ENCODE measurements around the gene ADGRV1. TPM values are rescaled to one million over a fixed set of nuclear protein-coding genes. Genes with fewer than 3 reads are reported as not detected.
"Not testable (repeated sequence)": the region's sequence is repeated elsewhere in the genome, so short reads cannot be mapped to it uniquely, and the experiment has no call there.

The ADGRV1 gene
- total and polyA plus RNA-seq, 4 donors, result 0.36 to 0.64 (median 0.50) TPM

DNA sequence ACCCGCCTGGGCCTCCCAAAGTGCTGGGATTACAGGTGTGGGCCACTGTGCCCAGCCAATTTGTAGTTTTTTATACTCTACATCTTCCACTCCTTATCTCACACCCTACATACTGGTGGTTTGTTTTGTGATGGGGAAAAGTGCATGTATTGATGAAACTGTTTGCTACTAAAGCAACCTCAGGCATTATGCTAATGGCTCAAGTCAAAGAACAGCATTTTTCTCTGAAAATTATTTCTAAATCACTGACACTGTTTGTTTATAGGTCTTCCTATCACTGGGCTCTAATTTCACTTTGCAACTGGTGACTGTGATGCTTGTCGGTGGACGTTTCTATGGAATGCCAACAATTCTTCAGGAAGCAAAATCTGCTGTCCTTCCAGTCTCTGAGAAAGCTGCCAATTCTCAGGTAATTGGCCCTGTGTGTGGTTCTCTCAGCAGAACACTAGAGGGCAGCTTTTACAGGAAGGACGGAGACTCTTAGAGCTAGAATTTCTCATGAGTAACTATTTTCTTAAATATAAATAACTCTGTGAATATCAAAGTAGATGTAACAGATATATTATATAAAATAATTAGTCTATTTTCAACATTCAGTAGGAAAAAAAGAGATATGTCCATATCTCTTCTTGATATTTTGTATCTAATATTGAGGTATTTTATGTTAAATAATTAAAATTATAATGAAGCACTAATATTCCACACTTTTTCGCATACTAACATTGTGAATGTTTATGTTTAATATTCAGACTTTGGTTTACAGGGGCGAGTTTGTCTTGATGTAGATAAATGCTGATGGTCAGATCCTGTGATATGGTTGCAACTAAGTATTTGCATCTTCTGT is 244.1 kb downstream of the ADGRV1 start:
- Histone ChIP-seq H3K36me3 (ENCODE audit: control insufficient read depth in 1 of 2, insufficient read depth in 2 of 2, low read length in 1 of 2) (no peaks in the 10 kb centered on the region), H3K4me3 (ENCODE audit: low read length in 2 of 2) (no peak overlapping the region), H3K9me3 (ENCODE audit: control insufficient read depth, low read length) (no peaks in the 10 kb centered on the region), H3K4me1 (ENCODE audit: control insufficient read depth in 1 of 2, insufficient read depth in 2 of 2, low read length in 2 of 2) (no peaks in the 10 kb centered on the region), H3K27ac (ENCODE audit: low read depth in 1 of 2, low read length in 2 of 2) (no peak overlapping the region), H3K27me3 (ENCODE audit: control insufficient read depth in 1 of 2, insufficient read depth in 2 of 2, low read length in 1 of 2) (no peaks in the 10 kb centered on the region)
- 34 to 35% methylated on average over 6 of the region's 6 CpGs for WGBS, 2 donors
- intact Hi-C loops (cut with DNase I), result no loop called here
- ATAC-seq (ENCODE audit: low FRiP score) (no peak), DNase-seq (no peak)

DNA sequence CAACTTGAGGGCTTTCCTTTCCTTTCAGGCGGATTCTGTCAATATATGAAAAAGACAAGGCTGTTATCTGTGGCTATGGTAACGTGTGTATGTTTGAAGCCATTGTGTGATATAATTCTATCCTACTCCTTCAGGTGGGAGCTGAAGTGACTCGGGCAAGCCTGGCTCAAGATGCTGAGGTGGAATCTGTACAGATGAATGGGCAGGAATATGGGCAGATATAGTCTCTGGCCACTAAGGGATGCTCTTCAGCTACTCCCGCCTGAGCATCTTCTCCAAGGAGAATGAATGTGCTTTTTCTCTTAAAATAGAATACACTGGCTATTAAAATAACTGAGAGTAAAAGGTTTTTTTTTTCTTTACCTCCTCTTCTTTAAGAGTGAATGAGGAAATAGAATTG is 244.8 kb downstream of the ADGRV1 start:
- Histone ChIP-seq H3K27ac (ENCODE audit: low read depth in 1 of 2, low read length in 2 of 2) (no peak overlapping the region), H3K4me1 (ENCODE audit: control insufficient read depth in 1 of 2, insufficient read depth in 2 of 2, low read length in 2 of 2) (no peaks in the 10 kb centered on the region), H3K4me3 (ENCODE audit: low read length in 2 of 2) (no peak overlapping the region), H3K27me3 (ENCODE audit: control insufficient read depth in 1 of 2, insufficient read depth in 2 of 2, low read length in 1 of 2) (no peaks in the 10 kb centered on the region), H3K9me3 (ENCODE audit: control insufficient read depth, low read length) (no peaks in the 10 kb centered on the region), H3K36me3 (ENCODE audit: control insufficient read depth in 1 of 2, insufficient read depth in 2 of 2, low read length in 1 of 2) (no peaks in the 10 kb centered on the region)
- 66 to 74% methylated on average over 4 of the region's 4 CpGs for WGBS, 2 donors
- intact Hi-C loops (cut with DNase I), result no loop called here
- ATAC-seq (ENCODE audit: low FRiP score), result no peak
- DNase-seq, result no peak

DNA sequence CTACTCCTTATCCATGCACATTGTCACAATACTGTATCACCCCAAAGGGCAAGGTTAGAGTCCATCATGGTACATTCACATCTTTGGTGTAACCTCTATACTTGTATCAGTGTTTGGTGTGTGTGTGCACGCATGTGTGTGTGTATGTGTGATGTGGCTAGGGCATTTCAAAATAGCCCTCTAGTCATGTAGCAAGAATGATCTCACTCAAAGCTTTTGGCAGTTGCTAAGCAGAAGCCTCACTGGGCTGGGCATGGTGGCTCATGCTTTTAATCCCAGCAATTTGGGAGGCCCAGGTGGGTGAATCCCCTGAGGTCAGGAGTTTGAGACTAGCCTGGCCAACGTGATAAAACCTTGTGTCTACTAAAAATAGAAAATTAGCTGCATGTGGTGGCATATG is 245.3 kb downstream of the ADGRV1 start:
- Histone ChIP-seq H3K36me3 (ENCODE audit: control insufficient read depth in 1 of 2, insufficient read depth in 2 of 2, low read length in 1 of 2) (no peaks in the 10 kb centered on the region), H3K9me3 (ENCODE audit: control insufficient read depth, low read length) (no peaks in the 10 kb centered on the region), H3K4me3 (ENCODE audit: low read length in 2 of 2) (no peak overlapping the region), H3K27ac (ENCODE audit: low read depth in 1 of 2, low read length in 2 of 2) (no peak overlapping the region), H3K27me3 (ENCODE audit: control insufficient read depth in 1 of 2, insufficient read depth in 2 of 2, low read length in 1 of 2) (no peaks in the 10 kb centered on the region), H3K4me1 (ENCODE audit: control insufficient read depth in 1 of 2, insufficient read depth in 2 of 2, low read length in 2 of 2) (no peaks in the 10 kb centered on the region)
- ATAC-seq (ENCODE audit: low FRiP score), result no peak
- intact Hi-C loops (cut with DNase I), result no loop called here
- no peak for DNase-seq
- WGBS, 2 donors, result 47 to 50% methylated on average over 2 of the region's 2 CpGs

DNA sequence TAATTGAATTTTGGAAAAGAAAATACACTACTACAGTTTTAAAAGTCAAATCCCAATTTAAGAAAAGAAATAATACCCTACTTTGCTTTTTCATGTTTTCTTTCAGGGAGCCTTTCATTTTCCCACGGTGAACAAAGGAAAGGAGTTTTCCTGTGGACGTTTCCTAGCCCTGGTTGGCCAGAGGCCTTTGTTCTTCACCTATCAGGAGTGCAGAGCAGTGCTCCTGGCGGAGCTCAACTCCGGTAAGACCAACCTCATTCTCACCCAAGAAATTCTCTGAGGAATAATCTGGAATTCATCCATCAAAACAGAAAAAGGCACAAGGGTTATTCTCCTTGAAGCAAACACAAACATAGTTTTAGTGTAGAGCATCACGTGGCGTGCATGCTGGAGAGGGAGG is 248.9 kb downstream of the ADGRV1 start:
- Histone ChIP-seq H3K9me3 (ENCODE audit: control insufficient read depth, low read length) (no peaks in the 10 kb centered on the region), H3K27me3 (ENCODE audit: control insufficient read depth in 1 of 2, insufficient read depth in 2 of 2, low read length in 1 of 2) (no peaks in the 10 kb centered on the region), H3K36me3 (ENCODE audit: control insufficient read depth in 1 of 2, insufficient read depth in 2 of 2, low read length in 1 of 2) (no peaks in the 10 kb centered on the region), H3K4me3 (ENCODE audit: low read length in 2 of 2) (no peak overlapping the region), H3K27ac (ENCODE audit: low read depth in 1 of 2, low read length in 2 of 2) (no peak overlapping the region), H3K4me1 (ENCODE audit: control insufficient read depth in 1 of 2, insufficient read depth in 2 of 2, low read length in 2 of 2) (no peaks in the 10 kb centered on the region)
- no peak for DNase-seq
- intact Hi-C loops (cut with DNase I), result no loop called here
- 15 to 19% methylated on average over 6 of the region's 6 CpGs for WGBS, 2 donors
- no peak for ATAC-seq (ENCODE audit: low FRiP score)

DNA sequence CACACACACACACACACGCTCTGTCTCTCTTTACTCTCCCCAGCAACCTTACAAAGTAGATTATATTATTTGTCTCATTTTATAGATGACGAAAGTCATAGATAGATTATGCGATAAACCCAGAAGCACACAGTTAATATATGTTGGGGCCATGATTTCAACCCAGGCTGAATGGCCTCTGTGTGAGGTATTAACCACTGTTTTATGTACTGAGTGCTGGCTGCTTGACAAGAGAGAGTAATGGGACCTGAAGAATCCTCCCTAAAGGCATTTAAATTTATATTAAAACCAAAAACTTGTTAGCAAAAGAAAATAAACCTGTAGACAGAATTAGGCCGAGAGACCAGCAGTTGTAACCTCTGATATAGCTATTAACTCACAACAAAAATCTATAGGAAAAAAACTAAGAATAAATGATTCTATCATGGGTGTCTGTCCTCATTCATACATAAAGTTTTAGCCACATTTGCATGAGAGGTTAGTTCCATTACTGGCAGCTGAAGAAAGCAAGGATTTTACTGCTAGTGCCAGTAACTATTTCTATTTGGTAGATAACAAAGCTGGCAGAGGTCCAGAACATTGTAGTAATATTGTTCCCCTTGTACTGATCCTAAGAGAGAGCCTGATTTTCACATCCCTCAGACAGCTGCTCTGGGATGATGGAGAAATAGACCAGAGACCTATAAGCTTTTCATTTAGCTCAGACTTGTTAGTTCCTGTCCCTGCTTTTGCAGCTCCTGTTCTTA is 250.9 kb downstream of the ADGRV1 start:
- WGBS, 2 donors, result 75% methylated on average over 4 of the region's 4 CpGs
- no peaks in the 10 kb centered on the region for H3K27me3 ChIP-seq (ENCODE audit: control insufficient read depth in 1 of 2, insufficient read depth in 2 of 2, low read length in 1 of 2)
- H3K4me3 ChIP-seq (ENCODE audit: low read length in 2 of 2), result no peak overlapping the region
- DNase-seq, result no peak
- no peaks in the 10 kb centered on the region for H3K4me1 ChIP-seq (ENCODE audit: control insufficient read depth in 1 of 2, insufficient read depth in 2 of 2, low read length in 2 of 2)
- intact Hi-C loops (cut with DNase I), result no loop called here
- no peaks in the 10 kb centered on the region for H3K36me3 ChIP-seq (ENCODE audit: control insufficient read depth in 1 of 2, insufficient read depth in 2 of 2, low read length in 1 of 2)
- no peaks in the 10 kb centered on the region for H3K9me3 ChIP-seq (ENCODE audit: control insufficient read depth, low read length)
- ATAC-seq (ENCODE audit: low FRiP score), result no peak
- no peak overlapping the region for H3K27ac ChIP-seq (ENCODE audit: low read depth in 1 of 2, low read length in 2 of 2)

DNA sequence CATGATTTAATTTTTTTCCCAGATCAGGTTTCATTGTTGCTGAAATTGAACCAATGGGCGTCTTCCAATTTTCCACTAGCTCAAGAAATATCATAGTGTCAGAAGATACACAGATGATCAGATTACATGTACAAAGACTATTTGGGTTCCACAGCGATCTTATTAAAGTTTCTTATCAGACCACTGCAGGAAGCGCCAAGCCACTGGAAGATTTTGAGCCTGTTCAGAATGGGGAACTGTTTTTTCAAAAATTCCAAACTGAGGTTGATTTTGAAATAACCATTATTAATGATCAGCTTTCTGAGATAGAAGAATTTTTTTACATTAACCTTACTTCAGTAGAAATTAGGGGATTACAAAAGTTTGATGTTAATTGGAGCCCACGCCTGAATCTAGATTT is 251.6 kb downstream of the ADGRV1 start:
- Histone ChIP-seq H3K4me3 (ENCODE audit: low read length in 2 of 2) (no peak overlapping the region), H3K27ac (ENCODE audit: low read depth in 1 of 2, low read length in 2 of 2) (no peak overlapping the region), H3K9me3 (ENCODE audit: control insufficient read depth, low read length) (no peaks in the 10 kb centered on the region), H3K4me1 (ENCODE audit: control insufficient read depth in 1 of 2, insufficient read depth in 2 of 2, low read length in 2 of 2) (no peaks in the 10 kb centered on the region), H3K27me3 (ENCODE audit: control insufficient read depth in 1 of 2, insufficient read depth in 2 of 2, low read length in 1 of 2) (no peaks in the 10 kb centered on the region), H3K36me3 (ENCODE audit: control insufficient read depth in 1 of 2, insufficient read depth in 2 of 2, low read length in 1 of 2) (no peaks in the 10 kb centered on the region)
- intact Hi-C loops (cut with DNase I), result no loop called here
- ATAC-seq (ENCODE audit: low FRiP score), result no peak
- no peak for DNase-seq
- 68 to 76% methylated on average over 4 of the region's 4 CpGs for whole genome bisulfite sequencing, 2 donors

DNA sequence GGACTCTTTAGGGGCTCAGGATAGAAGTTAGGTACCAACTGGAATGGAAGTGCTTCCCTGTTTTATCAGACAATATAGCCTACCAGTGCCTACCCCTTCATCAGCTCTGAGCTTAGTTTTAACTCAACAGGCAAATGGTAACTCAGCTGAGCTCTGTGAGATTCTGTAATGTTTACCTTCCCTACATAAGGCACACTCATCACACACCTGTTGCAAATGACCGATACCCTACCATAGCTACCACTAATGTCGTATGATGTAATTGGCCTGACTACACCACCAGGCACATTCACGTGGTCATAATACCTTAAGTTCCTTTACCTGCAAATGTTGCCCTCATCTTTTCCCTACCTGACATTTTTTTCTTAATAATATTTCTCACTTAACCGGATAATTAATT is 254.8 kb downstream of the ADGRV1 start:
- no peaks in the 10 kb centered on the region for H3K27me3 ChIP-seq (ENCODE audit: control insufficient read depth in 1 of 2, insufficient read depth in 2 of 2, low read length in 1 of 2)
- intact Hi-C loops (cut with DNase I), result no loop called here
- no peak for DNase-seq
- no peaks in the 10 kb centered on the region for H3K4me1 ChIP-seq (ENCODE audit: control insufficient read depth in 1 of 2, insufficient read depth in 2 of 2, low read length in 2 of 2)
- H3K9me3 ChIP-seq (ENCODE audit: control insufficient read depth, low read length), result no peaks in the 10 kb centered on the region
- 93 to 95% methylated on average over 4 of the region's 4 CpGs for WGBS, 2 donors
- H3K4me3 ChIP-seq (ENCODE audit: low read length in 2 of 2), result no peak overlapping the region
- H3K27ac ChIP-seq (ENCODE audit: low read depth in 1 of 2, low read length in 2 of 2), result no peak overlapping the region
- H3K36me3 ChIP-seq (ENCODE audit: control insufficient read depth in 1 of 2, insufficient read depth in 2 of 2, low read length in 1 of 2), result no peaks in the 10 kb centered on the region
- no peak for ATAC-seq (ENCODE audit: low FRiP score)

DNA sequence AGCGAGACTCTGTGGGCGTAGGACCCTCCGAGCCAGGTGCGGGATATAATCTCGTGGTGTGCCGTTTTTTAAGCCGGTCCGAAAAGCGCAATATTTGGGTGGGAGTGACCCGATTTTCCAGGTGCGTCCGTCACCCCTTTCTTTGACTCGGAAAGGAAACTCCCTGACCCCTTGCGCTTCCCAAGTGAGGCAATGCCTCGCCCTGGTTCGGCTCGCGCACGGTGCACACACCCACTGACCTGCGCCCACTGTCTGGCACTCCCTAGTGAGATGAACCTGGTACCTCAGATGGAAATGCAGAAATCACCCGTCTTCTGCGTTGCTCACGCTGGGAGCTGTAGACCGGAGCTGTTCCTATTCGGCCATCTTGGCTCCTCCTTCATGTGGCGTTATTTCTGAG is 263.5 kb downstream of the ADGRV1 start:
- H3K9me3 ChIP-seq (ENCODE audit: control insufficient read depth, low read length); intact Hi-C loops (cut with DNase I); H3K27me3 ChIP-seq (ENCODE audit: control insufficient read depth in 1 of 2, insufficient read depth in 2 of 2, low read length in 1 of 2); H3K4me1 ChIP-seq (ENCODE audit: control insufficient read depth in 1 of 2, insufficient read depth in 2 of 2, low read length in 2 of 2); DNase-seq; H3K4me3 ChIP-seq (ENCODE audit: low read length in 2 of 2); ATAC-seq (ENCODE audit: low FRiP score); H3K36me3 ChIP-seq (ENCODE audit: control insufficient read depth in 1 of 2, insufficient read depth in 2 of 2, low read length in 1 of 2); H3K27ac ChIP-seq (ENCODE audit: low read depth in 1 of 2, low read length in 2 of 2): not testable (repeated sequence)
- 90 to 92% methylated on average over 25 to 26 of the region's 26 CpGs for WGBS, 2 donors

DNA sequence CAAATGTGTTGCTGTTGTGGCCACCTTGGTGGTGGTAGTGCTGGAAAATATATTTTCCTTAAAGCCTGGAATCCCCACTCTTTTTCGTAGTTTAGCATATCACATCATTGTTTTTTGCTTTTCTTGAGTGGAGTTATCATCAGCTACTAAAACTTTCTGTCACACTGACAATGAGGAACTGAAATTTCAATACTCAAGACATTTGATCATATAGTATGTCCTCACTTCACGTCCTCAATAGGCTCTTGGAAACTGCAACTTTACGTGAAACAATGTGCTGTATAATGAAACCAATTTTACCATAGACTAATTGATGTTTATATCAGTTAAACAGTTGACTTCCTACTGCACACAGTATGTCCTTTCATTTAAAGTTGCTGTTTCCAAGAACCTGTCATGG is 265.8 kb downstream of the ADGRV1 start:
- H3K36me3 ChIP-seq (ENCODE audit: control insufficient read depth in 1 of 2, insufficient read depth in 2 of 2, low read length in 1 of 2), result no peaks in the 10 kb centered on the region

More for the DNA sequence above, 265.8 kb downstream of the ADGRV1 start:
- WGBS, 2 donors, result 74 to 78% methylated on average over 3 of the region's 3 CpGs
- Histone ChIP-seq H3K4me3 (ENCODE audit: low read length in 2 of 2) (no peak overlapping the region), H3K9me3 (ENCODE audit: control insufficient read depth, low read length) (no peaks in the 10 kb centered on the region), H3K27me3 (ENCODE audit: control insufficient read depth in 1 of 2, insufficient read depth in 2 of 2, low read length in 1 of 2) (no peaks in the 10 kb centered on the region), H3K4me1 (ENCODE audit: control insufficient read depth in 1 of 2, insufficient read depth in 2 of 2, low read length in 2 of 2) (no peaks in the 10 kb centered on the region), H3K27ac (ENCODE audit: low read depth in 1 of 2, low read length in 2 of 2) (no peak overlapping the region)
- DNase-seq (no peak), ATAC-seq (ENCODE audit: low FRiP score) (no peak)
- intact Hi-C loops (cut with DNase I), result no loop called here

Data from aorta (tissue), 5 donors.